Measurements from ENCODE around the gene NXPH4.

NXPH4 gene

GRCh38 chr12:57268264-57268663 lies 51.7 kb downstream of the NXPH4 start:
- DNase-seq (ENCODE audit: insufficient read length, low spot score), result no peak
- no peak for TF ChIP-seq CTCF (IDR thresholded peaks at IDR 0.05; ENCODE audit: insufficient read depth, missing control alignments)
- FAIRE-seq, result no peak

- TF ChIP-seq CTCF (IDR thresholded peaks at IDR 0.05; ENCODE audit: insufficient read depth, missing control alignments), result no peak
- DNase-seq (ENCODE audit: insufficient read length, low spot score) (no peak), FAIRE-seq (no peak)
Observed at GRCh38 chr12:57270966-57271470, 54.4 kb downstream of the NXPH4 start.

- no peak for DNase-seq (ENCODE audit: insufficient read length, low spot score)
Observed at GRCh38 chr12:57272337-57273151, 56.0 kb downstream of the NXPH4 start.

GRCh38 chr12:57273516-57273915 lies 56.9 kb downstream of the NXPH4 start:
- no peak for FAIRE-seq
- DNase-seq (ENCODE audit: insufficient read length, low spot score), result no peak
- TF ChIP-seq CTCF (IDR thresholded peaks at IDR 0.05; ENCODE audit: insufficient read depth, missing control alignments), result no peak

More at GRCh38 chr12:57272337-57273151, 56.0 kb downstream of the NXPH4 start:
- TF ChIP-seq CTCF (IDR thresholded peaks at IDR 0.05; ENCODE audit: insufficient read depth, missing control alignments), result no peak
- no peak for FAIRE-seq
